Measurements from ENCODE around the gene SLC6A1.

Gene SLC6A1

GRCh38 chr3:11019116-11019819, 26.7 kb downstream of the SLC6A1 start:
- DNase-seq (ENCODE audit: low read depth) = no peak

DNA sequence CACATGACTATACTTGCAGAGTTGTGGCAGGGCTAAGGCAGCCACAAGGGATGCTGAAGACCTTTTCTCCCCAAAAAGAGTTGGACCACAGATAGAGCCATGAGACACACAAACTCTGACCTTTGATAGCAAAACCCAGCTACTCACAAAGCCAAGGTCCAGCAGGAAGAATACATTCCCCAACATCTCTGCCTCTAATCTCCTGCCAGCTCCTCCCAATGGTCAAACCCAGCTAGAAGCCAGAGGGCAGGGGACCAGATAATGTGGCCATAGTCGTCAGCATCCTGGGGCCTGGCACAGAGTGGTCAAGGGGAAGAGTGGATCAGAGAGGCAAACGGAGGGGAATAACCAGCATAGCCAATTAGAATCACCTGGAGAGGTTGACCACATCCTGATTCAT, 28.2 kb downstream of the SLC6A1 start:
- no peak for DNase-seq (ENCODE audit: low read depth)

- no peak for DNase-seq (ENCODE audit: low read depth)
Observed at GRCh38 chr3:11021611-11022011, 29.1 kb downstream of the SLC6A1 start.

DNA sequence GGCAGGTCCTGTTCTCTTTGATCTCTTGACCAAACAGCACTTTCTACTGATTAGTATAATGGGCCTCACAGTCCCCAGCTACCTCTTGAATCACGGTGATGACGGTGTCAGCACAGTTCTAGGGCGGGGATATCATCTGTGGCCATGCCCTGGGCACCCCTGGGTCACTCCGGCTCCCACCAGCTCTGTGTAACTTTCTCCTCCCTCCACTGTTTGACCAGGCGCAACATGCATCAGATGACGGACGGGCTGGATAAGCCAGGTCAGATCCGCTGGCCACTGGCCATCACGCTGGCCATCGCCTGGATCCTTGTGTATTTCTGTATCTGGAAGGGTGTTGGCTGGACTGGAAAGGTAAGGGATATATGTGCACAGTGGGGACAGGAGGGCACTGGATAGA, 29.6 kb downstream of the SLC6A1 start:
- DNase-seq (ENCODE audit: low read depth) = no peak

DNA sequence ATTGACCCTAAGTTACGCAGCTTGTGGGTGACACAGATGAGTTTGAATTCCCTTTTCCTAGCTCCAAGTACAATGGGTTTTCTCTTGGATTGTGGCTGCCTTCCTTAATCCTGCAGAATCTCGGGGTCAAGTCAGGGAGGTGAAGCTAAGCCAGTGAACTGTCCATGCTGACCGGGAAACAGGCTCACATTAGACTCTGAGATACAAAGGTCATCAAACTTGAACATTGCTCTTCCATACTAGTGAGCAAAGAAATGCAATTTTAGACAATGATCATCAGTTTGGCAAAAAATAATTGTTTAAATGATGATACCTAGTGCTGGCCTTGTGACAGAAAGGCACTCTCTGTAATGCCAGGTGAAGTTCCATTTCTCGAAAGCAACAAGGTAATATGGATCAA, 31.6 kb downstream of the SLC6A1 start:
- DNase-seq (ENCODE audit: low read depth) = no peak

GRCh38 chr3:11029948-11030347, 37.4 kb downstream of the SLC6A1 start:
- DNase-seq (ENCODE audit: low read depth) = no peak

- DNase-seq (ENCODE audit: low read depth) = no peak
Observed at GRCh38 chr3:11033871-11034270, 41.3 kb downstream of the SLC6A1 start.

DNA sequence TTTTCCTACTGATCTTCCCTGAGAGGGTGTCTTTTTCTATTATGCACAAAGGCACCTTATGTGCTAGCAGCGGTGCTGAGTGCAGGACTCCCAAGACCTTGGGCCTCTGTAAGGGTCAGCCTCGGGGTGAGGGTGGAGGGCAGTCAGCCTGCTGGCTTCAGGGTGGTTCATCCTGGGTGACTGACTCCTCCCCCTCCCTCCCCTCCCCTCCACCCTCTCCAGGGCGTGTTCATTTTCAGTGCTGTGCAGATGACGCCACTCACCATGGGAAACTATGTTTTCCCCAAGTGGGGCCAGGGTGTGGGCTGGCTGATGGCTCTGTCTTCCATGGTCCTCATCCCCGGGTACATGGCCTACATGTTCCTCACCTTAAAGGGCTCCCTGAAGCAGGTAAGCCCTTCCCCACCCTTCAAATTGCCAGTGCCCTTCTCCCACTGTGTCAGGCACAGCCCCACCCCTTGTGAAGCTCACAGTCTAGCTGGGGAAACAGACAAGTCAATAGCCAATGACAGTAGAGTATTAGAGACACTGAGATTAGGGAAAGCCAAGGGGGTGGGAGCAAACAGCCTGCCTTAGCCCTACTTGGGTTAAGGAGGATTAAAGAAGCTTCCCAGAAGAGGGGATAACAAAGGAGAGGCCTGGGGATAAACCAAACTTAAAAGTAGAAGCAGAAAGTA, 41.9 kb downstream of the SLC6A1 start:
- no peak for DNase-seq (ENCODE audit: low read depth)

GRCh38 chr3:11035757-11036505, 43.4 kb downstream of the SLC6A1 start:
- DNase-seq (ENCODE audit: low read depth) = no peak

DNA sequence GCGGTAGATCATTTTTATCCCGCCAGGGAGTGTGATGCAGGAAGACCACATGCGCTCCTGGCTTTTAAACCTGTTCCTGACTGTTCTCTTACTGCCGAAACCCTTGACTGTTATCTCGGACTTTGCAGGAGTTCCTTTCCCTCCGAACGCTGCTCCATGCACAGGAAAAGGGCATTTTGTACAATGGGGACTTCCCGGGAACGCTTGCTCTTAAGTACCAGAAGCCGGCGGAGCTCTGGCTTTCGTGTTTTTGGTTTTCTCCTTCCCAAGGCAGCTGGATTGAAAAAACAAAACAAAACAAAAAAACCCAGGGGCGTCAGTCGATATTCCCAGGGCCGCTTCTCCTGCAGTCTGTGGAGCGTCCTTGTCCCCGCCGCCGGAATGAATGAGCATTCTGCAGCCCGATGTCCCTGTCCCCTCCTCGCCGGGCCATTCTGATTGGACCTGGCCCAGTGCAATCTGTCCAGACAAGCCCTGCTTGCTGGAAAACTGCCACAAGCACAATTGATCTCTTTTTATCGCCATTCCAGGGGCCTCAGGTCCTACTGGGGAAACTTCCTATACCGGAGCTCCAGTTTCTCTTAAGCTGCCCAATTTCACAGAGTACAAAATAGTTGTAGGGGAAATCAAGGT, 44.8 kb downstream of the SLC6A1 start:
- DNase-seq (ENCODE audit: low read depth) = no peak

GRCh38 chr3:11037976-11038375, 45.4 kb downstream of the SLC6A1 start:
- no peak for DNase-seq (ENCODE audit: low read depth)

- DNase-seq (ENCODE audit: low read depth) = no peak
Observed at GRCh38 chr3:11045536-11045935, 53.0 kb downstream of the SLC6A1 start.

- peak; percentile 3 for DNase-seq (ENCODE audit: low read depth)
Observed at GRCh38 chr3:11047500-11047899, 55.0 kb downstream of the SLC6A1 start.

DNA sequence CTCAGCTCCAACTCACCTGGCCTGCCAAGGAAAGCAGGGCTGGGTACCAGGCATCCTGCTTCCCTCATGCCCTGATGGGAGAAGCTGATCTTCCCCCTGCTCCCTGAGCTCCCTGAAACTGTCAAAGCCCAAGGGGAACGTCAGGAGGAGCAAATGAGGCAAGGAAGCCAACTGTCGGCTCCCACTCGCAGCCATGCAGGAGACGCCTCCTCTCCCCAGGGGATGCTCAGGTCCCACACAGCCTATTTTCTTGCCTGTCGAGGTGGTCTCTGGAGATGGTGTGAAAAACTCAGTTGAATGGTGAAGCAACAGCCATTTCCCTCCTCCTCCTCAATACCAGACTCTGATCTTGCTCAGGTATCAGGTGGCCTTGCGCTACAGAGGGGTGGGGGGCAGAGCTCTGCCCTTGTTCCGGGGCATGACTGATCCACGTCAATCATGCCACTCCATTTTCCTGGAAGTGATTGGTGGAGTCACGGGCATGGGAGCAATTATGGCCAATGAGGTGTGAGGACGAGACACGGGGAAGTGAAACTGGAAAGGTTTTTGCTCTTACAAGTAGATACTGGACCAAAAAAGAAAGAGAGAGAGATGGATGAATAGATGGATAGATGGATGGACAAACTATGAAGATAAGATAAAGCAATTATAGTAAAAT, 58.2 kb downstream of the SLC6A1 start:
- no peak for DNase-seq (ENCODE audit: low read depth)

DNA sequence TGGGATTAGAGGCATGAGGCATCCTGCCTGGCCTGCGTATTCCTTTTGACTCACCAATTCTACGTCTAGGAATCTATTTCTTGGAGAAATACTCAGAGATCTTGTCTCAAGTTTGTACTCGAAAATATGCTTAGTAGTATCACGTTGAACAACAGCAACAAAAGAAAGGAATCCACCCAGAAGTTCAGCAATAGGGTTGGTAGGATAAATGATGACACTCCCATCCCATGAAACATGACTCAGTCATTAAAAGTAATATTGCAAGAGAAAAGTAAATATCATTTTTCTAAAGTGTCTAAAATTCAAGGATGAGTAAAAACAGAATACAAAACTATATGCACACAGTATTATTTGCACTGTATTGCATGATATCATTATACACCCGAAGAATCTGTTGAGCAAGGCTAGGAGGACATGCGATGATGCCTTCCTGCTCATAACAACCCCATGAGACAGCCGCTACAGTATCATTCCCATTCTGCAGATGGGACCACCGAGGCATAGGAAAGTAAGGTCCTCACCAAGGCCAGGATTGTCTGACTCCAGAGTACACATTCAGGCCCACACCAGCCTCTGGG, 61.5 kb downstream of the SLC6A1 start:
- DNase-seq (ENCODE audit: low read depth) = no peak

- DNase-seq (ENCODE audit: low read depth) = no peak
Observed at GRCh38 chr3:11054739-11055438, 62.3 kb downstream of the SLC6A1 start.

GRCh38 chr3:11055496-11055895, 62.9 kb downstream of the SLC6A1 start:
- DNase-seq (ENCODE audit: low read depth) = no peak

- DNase-seq (ENCODE audit: low read depth) = no peak
Observed at GRCh38 chr3:11056531-11057050, 64.0 kb downstream of the SLC6A1 start.

GRCh38 chr3:11057655-11058054, 65.1 kb downstream of the SLC6A1 start:
- DNase-seq (ENCODE audit: low read depth) = no peak

DNA sequence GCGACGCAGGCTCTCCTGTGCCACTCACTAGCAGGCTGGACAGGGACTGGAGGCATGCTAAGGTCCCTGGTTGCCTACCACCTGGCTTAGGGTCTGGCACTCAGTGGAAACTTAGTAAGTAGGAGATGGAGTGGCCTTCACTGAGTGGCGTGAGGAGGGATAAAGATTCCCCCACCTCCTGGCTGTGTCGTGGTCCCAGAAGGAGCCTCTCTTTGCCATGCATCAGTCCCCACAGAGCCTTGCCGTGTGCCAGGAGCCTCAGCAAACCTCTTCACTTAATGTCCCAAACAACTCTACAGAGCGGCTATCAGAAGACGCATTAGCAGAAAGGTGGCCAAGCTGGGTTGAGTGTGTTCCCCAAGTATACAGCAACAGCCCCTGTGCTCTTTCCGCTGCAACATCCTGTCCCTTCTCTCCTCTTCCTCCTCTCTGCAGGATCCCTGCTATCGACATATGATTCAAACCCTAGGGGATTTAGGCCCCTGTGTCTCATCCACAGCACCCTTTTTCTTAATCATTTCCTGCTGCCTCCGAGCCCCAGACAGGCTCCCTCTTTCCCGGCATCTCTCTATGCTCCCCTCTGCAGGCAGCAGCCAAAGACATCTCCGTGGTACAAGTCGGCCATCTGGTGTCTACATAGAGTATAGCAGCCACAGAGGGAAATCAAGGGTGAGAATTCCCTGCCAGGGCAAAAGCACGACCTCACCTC, 66.7 kb downstream of the SLC6A1 start:
- DNase-seq (ENCODE audit: low read depth) = peak; percentile 52
